ENCODE results near the gene OCA2.

GRCh38 chr15:28079313-28079969 lies 19.7 kb downstream of the OCA2 start:
- TF ChIP-seq CTCF (IDR thresholded peaks at IDR 0.05 in 8 of 11, conservative IDR thresholded peaks at IDR 0.05 in 3 of 11) (no peak), POLR2AphosphoS5 (IDR thresholded peaks at IDR 0.05) (no peak), POLR2A (IDR thresholded peaks at IDR 0.05) (no peak)
